NCI-H2081 (cell line): ENCODE data around the gene EIF4E1B.
A peak's percentile ranks its signal among the peaks of the same experiment; 100 is the strongest.

Experiments
- DNase-seq, 2 experiments: peaks; one replicate each; lab custom pipeline; 2025; lab: John Stamatoyannopoulos, UW

The EIF4E1B gene

GRCh38 chr5:176691524-176691923 lies 61.0 kb downstream of the EIF4E1B start:
- DNase-seq = no peak

GRCh38 chr5:176692326-176692725 lies 61.9 kb downstream of the EIF4E1B start:
- no peak for DNase-seq

GRCh38 chr5:176692839-176693476 lies 62.5 kb downstream of the EIF4E1B start:
- DNase-seq = peak; percentile 65 to 85

- peak in 1 of 2 experiments; percentile 65 for DNase-seq
Observed at GRCh38 chr5:176693477-176693851, 63.0 kb downstream of the EIF4E1B start.

GRCh38 chr5:176694146-176694545 lies 63.7 kb downstream of the EIF4E1B start:
- DNase-seq = no peak

- DNase-seq = no peak
Observed at GRCh38 chr5:176694631-176695030, 64.2 kb downstream of the EIF4E1B start.

- DNase-seq = no peak
Observed at GRCh38 chr5:176695073-176695472, 64.6 kb downstream of the EIF4E1B start.
